Upper lobe of left lung (tissue), 4 donors: Measurements from ENCODE around the gene PACS1.

Source experiments
- CTCF ChIP-seq, 6 experiments: fragments of 450-650 bp in 4 of 6; fragments of 200-600 bp in 2 of 6; sonication (generic) in 2 of 6; IDR thresholded peaks; one replicate each; pipeline ENCODE4 v1.5.1; 2016 to 2019; ENCODE audit warnings: antibody characterized with exemption in 6 of 6
- POLR2A ChIP-seq, 4 donors: fragments of 450-650 bp; IDR thresholded peaks; one replicate each; pipeline ENCODE4 v1.5.1; 2016 to 2017; ENCODE audit warnings: antibody characterized with exemption in 4 of 4, mild to moderate bottlenecking in 2 of 4
- POLR2AphosphoS5 ChIP-seq, 2 donors: sonication (generic); formaldehyde crosslinking; IDR thresholded peaks; one replicate each; pipeline ENCODE4 v1.5.1; 2017; ENCODE audit warnings: antibody characterized with exemption in 2 of 2

DNA sequence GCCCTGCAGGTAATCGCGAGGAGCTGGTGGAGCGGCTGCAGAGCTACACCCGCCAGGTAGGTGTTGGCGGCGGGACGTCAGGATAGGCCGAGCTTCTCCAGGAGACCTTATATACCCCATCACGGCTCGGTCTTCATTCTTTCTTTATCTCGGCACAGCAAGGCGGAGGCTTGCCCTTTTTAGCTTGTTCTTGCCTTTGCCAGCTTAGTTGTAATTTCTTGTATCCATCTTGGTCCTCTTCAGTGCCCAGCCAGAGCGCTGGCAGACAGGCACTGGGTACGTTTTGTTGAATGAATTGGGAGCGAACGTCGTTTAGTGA is 17.4 kb upstream of the PACS1 start:
- TF ChIP-seq POLR2AphosphoS5 (IDR thresholded peaks at IDR 0.05): no peak
- no peak for TF ChIP-seq CTCF (IDR thresholded peaks at IDR 0.05)
- TF ChIP-seq POLR2A (IDR thresholded peaks at IDR 0.05): no peak
